Body of pancreas (tissue), 4 donors: ENCODE results near the gene LRP10.

Experiments
- POLR2A ChIP-seq, 3 donors: fragments of 450-650 bp; IDR thresholded peaks; one replicate each; pipeline ENCODE4 v1.6.1; 2016; ENCODE audit warnings: antibody characterized with exemption in 3 of 3, mild to moderate bottlenecking in 2 of 3
- TF ChIP-seq, protein P1 (sequence below), 7 experiments: fragments of 450-650 bp in 4 of 7; fragments of 200-600 bp in 3 of 7; sonication (generic) in 3 of 7; IDR thresholded peaks; one replicate each; pipeline ENCODE4 v1.5.1; 2016 to 2019; ENCODE audit warnings: antibody characterized with exemption in 7 of 7

DNA sequence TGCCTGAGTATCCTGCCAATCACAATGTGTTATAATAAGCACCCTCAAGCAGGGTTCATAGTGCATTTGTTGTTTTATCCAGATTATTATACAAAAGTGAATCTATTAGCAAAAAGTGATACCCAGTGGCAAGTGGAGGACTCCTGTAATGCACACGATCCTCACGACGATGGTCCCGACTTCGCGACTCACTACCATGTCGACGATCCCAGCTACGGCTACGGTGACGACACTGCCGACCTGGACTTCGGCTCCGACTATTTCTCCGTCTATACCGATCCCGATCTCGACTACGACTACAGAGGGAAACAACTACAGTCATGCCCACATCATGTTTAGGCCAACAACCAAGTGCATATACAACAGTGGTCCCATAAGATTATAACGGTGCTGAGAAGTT, 34.5 kb downstream of the LRP10 start:
- TF ChIP-seq, protein P1, sequence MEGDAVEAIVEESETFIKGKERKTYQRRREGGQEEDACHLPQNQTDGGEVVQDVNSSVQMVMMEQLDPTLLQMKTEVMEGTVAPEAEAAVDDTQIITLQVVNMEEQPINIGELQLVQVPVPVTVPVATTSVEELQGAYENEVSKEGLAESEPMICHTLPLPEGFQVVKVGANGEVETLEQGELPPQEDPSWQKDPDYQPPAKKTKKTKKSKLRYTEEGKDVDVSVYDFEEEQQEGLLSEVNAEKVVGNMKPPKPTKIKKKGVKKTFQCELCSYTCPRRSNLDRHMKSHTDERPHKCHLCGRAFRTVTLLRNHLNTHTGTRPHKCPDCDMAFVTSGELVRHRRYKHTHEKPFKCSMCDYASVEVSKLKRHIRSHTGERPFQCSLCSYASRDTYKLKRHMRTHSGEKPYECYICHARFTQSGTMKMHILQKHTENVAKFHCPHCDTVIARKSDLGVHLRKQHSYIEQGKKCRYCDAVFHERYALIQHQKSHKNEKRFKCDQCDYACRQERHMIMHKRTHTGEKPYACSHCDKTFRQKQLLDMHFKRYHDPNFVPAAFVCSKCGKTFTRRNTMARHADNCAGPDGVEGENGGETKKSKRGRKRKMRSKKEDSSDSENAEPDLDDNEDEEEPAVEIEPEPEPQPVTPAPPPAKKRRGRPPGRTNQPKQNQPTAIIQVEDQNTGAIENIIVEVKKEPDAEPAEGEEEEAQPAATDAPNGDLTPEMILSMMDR (IDR thresholded peaks at IDR 0.05), result no peak
- TF ChIP-seq POLR2A (IDR thresholded peaks at IDR 0.05), result no peak
